Measurements from ENCODE around the gene TEAD3.

DNA sequence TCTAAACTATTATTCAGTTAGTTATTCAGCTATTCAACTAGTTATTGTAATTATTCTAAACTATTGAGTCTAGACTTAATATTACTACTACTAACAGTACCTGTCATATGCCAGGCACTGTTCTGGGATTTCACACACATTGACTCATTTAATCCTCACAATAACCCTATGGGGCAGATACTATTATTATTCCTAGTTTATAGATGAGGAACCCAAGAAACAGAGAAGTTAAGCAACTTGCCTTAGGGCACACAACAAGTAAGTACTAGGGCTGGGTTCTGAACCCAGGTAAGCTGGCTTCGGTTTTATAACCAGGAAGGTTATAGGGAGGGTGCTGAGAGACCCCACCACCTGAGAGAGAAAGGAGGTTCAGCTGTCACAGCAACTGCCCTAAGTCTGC, 7.8 kb downstream of the TEAD3 start:
- TF ChIP-seq, protein P1, sequence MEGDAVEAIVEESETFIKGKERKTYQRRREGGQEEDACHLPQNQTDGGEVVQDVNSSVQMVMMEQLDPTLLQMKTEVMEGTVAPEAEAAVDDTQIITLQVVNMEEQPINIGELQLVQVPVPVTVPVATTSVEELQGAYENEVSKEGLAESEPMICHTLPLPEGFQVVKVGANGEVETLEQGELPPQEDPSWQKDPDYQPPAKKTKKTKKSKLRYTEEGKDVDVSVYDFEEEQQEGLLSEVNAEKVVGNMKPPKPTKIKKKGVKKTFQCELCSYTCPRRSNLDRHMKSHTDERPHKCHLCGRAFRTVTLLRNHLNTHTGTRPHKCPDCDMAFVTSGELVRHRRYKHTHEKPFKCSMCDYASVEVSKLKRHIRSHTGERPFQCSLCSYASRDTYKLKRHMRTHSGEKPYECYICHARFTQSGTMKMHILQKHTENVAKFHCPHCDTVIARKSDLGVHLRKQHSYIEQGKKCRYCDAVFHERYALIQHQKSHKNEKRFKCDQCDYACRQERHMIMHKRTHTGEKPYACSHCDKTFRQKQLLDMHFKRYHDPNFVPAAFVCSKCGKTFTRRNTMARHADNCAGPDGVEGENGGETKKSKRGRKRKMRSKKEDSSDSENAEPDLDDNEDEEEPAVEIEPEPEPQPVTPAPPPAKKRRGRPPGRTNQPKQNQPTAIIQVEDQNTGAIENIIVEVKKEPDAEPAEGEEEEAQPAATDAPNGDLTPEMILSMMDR (IDR thresholded peaks at IDR 0.05; ENCODE audit: insufficient read depth, low read length), result no peak
- TF ChIP-seq GABPA (IDR thresholded peaks at IDR 0.05; ENCODE audit: low read depth) (no peak), POLR2AphosphoS5 (IDR thresholded peaks at IDR 0.05; ENCODE audit: low read depth) (no peak), SPI1 (IDR thresholded peaks at IDR 0.05; ENCODE audit: borderline replicate concordance, low read depth) (no peak)
- TF ChIP-seq, protein P2, sequence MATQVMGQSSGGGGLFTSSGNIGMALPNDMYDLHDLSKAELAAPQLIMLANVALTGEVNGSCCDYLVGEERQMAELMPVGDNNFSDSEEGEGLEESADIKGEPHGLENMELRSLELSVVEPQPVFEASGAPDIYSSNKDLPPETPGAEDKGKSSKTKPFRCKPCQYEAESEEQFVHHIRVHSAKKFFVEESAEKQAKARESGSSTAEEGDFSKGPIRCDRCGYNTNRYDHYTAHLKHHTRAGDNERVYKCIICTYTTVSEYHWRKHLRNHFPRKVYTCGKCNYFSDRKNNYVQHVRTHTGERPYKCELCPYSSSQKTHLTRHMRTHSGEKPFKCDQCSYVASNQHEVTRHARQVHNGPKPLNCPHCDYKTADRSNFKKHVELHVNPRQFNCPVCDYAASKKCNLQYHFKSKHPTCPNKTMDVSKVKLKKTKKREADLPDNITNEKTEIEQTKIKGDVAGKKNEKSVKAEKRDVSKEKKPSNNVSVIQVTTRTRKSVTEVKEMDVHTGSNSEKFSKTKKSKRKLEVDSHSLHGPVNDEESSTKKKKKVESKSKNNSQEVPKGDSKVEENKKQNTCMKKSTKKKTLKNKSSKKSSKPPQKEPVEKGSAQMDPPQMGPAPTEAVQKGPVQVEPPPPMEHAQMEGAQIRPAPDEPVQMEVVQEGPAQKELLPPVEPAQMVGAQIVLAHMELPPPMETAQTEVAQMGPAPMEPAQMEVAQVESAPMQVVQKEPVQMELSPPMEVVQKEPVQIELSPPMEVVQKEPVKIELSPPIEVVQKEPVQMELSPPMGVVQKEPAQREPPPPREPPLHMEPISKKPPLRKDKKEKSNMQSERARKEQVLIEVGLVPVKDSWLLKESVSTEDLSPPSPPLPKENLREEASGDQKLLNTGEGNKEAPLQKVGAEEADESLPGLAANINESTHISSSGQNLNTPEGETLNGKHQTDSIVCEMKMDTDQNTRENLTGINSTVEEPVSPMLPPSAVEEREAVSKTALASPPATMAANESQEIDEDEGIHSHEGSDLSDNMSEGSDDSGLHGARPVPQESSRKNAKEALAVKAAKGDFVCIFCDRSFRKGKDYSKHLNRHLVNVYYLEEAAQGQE (IDR thresholded peaks at IDR 0.05; ENCODE audit: insufficient replicate concordance, low read depth), result no peak

Measured in HL-60 (cell line).